ENCODE measurements around the gene TCOF1. TPM values are rescaled to one million over a fixed set of nuclear protein-coding genes. Genes with fewer than 3 reads are reported as not detected.
"Not testable (repeated sequence)": the region's sequence is repeated elsewhere in the genome, so short reads cannot be mapped to it uniquely, and the experiment has no call there.

Gene TCOF1
- total and polyA plus RNA-seq, 8 donors = 8.7 to 19.9 (median 13.7) TPM

GRCh38 chr5:150422075-150422474 is 64.6 kb downstream of the TCOF1 start:
- H3K9me3 ChIP-seq = no peaks in the 10 kb centered on the region
- H3K27ac ChIP-seq = no peak overlapping the region
- H3K4me1 ChIP-seq = no peaks in the 10 kb centered on the region
- peak in 3 of 4 donors; percentile 48 to 53 (median 50) for ATAC-seq
- intact Hi-C loops (cut with DNase I) = no loop called here
- no peak for FAIRE-seq
- H3K27me3 ChIP-seq = no peaks in the 10 kb centered on the region
- no peak for DNase-seq
- no peak overlapping the region for H3K4me3 ChIP-seq
- TF ChIP-seq CTCF (IDR thresholded peaks at IDR 0.05) = no peak
- WGBS, 2 donors = 34 to 36% methylated on average over 4 of the region's 4 CpGs
- no peaks in the 10 kb centered on the region for H3K36me3 ChIP-seq

GRCh38 chr5:150422758-150423157 is 65.3 kb downstream of the TCOF1 start:
- no peak for TF ChIP-seq CTCF (IDR thresholded peaks at IDR 0.05)
- H3K9me3 ChIP-seq = no peaks in the 10 kb centered on the region
- no peak for FAIRE-seq

GRCh38 chr5:150426165-150426564 is 68.7 kb downstream of the TCOF1 start:
- H3K27me3 ChIP-seq; DNase-seq; ATAC-seq; FAIRE-seq; H3K9me3 ChIP-seq; intact Hi-C loops (cut with DNase I); H3K27ac ChIP-seq; H3K36me3 ChIP-seq; H3K4me3 ChIP-seq; H3K4me1 ChIP-seq: not testable (repeated sequence)
- WGBS, 2 donors = 93 to 96% methylated on average over 9 of the region's 9 CpGs

More at GRCh38 chr5:150422758-150423157, 65.3 kb downstream of the TCOF1 start:
- Histone ChIP-seq H3K36me3 (no peaks in the 10 kb centered on the region), H3K27me3 (no peaks in the 10 kb centered on the region), H3K4me1 (no peaks in the 10 kb centered on the region), H3K4me3 (no peak overlapping the region), H3K27ac (no peak overlapping the region)
- WGBS, 2 donors = 74 to 77% methylated on average over 3 of the region's 3 CpGs
- no peak for ATAC-seq
- intact Hi-C loops (cut with DNase I) = no loop called here
- DNase-seq = no peak

GRCh38 chr5:150428106-150428876 is 70.8 kb downstream of the TCOF1 start:
- Histone ChIP-seq H3K27ac (peak overlapping the region in 1 of 4 donors; percentile 27), H3K36me3 (no peaks in the 10 kb centered on the region), H3K4me3 (no peak overlapping the region), H3K27me3 (no peaks in the 10 kb centered on the region), H3K4me1 (no peaks in the 10 kb centered on the region), H3K9me3 (no peaks in the 10 kb centered on the region)
- TF ChIP-seq CTCF (IDR thresholded peaks at IDR 0.05) = no peak
- DNase-seq (peak in 2 of 6 donors; percentile 26 to 52), ATAC-seq (peak in 3 of 4 donors; percentile 59 to 79 (median 71)), FAIRE-seq (no peak)
- intact Hi-C loops (cut with DNase I) = no loop called here
- WGBS, 2 donors = 36 to 47% methylated on average over 16 to 18 of the region's 18 CpGs

GRCh38 chr5:150428978-150429377 is 71.5 kb downstream of the TCOF1 start:
- WGBS, 2 donors = 89 to 96% methylated on average over 5 of the region's 5 CpGs
- TF ChIP-seq CTCF (IDR thresholded peaks at IDR 0.05) = no peak
- ATAC-seq (no peak), DNase-seq (no peak), FAIRE-seq (no peak)
- no peaks in the 10 kb centered on the region for H3K9me3 ChIP-seq
- intact Hi-C loops (cut with DNase I) = no loop called here
- H3K27me3 ChIP-seq = no peaks in the 10 kb centered on the region
- no peaks in the 10 kb centered on the region for H3K4me1 ChIP-seq
- no peak overlapping the region for H3K4me3 ChIP-seq
- no peaks in the 10 kb centered on the region for H3K36me3 ChIP-seq
- no peak overlapping the region for H3K27ac ChIP-seq

All from pancreas (tissue), 10 donors.